ENCODE measurements around the gene GPBP1L1. TPM values are rescaled to one million over a fixed set of nuclear protein-coding genes. Genes with fewer than 3 reads are reported as not detected.
"Not testable (repeated sequence)": the region's sequence is repeated elsewhere in the genome, so short reads cannot be mapped to it uniquely, and the experiment has no call there.

GPBP1L1 gene
- total and polyA plus RNA-seq, 2 of the 13 experiments (the other 11 are each of a cell fraction or from before 2014, with no cell fraction given), result 45.9 to 86.1 TPM

DNA sequence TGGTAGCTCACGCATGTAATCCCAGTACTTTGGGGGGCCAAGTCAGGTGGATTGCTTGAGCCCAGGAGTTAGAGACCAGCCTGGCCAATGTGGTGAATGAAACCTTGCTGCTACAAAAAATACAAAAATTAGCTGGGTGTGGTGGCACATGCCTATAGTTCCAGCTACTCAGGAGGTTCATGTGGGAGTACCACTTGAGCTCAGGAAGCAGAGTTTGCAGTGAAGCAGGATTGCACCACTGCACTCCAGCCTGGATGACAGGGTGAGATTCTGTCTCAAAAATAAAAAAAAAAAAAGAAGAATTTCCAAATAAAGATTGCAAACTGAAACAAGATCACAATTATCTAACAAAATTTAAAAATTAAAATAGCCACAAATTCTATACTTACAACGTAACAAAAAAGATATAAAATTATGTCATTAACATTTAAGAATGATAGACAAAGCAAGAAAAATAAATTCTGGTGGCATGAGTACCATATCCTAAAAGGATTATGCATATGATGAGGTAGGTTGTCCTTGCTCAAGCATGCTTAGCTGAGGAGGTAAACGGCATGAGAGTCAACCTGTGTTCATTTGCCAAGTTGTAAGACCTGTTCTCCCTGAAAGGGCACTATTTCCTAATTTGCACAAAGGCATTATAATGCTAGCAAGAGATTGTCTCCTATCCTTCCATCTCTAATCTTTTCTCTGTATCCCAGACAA is 43.9 kb upstream of the GPBP1L1 start:
- no peaks in the 10 kb centered on the region for H3K9me3 ChIP-seq (ENCODE audit: low read length)
- H3K4me1 ChIP-seq (ENCODE audit: insufficient read depth, low read length), result no peaks in the 10 kb centered on the region
- H3K9ac ChIP-seq (ENCODE audit: insufficient read depth, low read depth, low read length), result no peak overlapping the region
- TF ChIP-seq, protein P1, sequence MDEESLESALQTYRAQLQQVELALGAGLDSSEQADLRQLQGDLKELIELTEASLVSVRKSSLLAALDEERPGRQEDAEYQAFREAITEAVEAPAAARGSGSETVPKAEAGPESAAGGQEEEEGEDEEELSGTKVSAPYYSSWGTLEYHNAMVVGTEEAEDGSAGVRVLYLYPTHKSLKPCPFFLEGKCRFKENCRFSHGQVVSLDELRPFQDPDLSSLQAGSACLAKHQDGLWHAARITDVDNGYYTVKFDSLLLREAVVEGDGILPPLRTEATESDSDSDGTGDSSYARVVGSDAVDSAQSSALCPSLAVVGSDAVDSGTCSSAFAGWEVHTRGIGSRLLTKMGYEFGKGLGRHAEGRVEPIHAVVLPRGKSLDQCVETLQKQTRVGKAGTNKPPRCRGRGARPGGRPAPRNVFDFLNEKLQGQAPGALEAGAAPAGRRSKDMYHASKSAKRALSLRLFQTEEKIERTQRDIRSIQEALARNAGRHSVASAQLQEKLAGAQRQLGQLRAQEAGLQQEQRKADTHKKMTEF (CRISPR knock-in tag; IDR thresholded peaks at IDR 0.05), result no peak
- TF ChIP-seq RARG (CRISPR knock-in tag; IDR thresholded peaks at IDR 0.05; ENCODE audit: low read depth), result no peak
- TF ChIP-seq FOXM1 (CRISPR knock-in tag; IDR thresholded peaks at IDR 0.05), result no peak
- CTCF ChIA-PET (ENCODE audit: low intra/inter-chr PET ratio, low total read pairs), result no interaction called here
- H4K20me1 ChIP-seq (ENCODE audit: insufficient read depth, low read length), result no peaks in the 10 kb centered on the region
- intact Hi-C loops (cut with micrococcal nuclease; ENCODE audit: unreplicated experiment) (no loop called here), in situ Hi-C loops (cut with HindIII; ENCODE audit: extremely low pct_ligation_motif_present, low pct_unique_long_range_greater_than_20kb) (no loop called here)
- H3K36me3 ChIP-seq (replicated peaks in 1 of 2; ENCODE audit: control insufficient read depth in 1 of 2, insufficient read depth in 2 of 2, low read length in 2 of 2), result no peaks in the 10 kb centered on the region; a peak in 2 of 5 replicates
- DNase-seq (ENCODE audit: low spot score) (no peak), FAIRE-seq (no peak), ATAC-seq (no peak)
- BruUV-seq (replicated peaks), result no TSS peak
- POLR2A ChIA-PET, result no interaction called here
- H2AFZ ChIP-seq (ENCODE audit: low read length), result no peak overlapping the region
- no peak overlapping the region for H3K4me2 ChIP-seq (ENCODE audit: low read depth, low read length)
- no peak overlapping the region for H3K27ac ChIP-seq (ENCODE audit: extremely low read length, insufficient read depth, low read length)
- no peaks in the 10 kb centered on the region for H3K27me3 ChIP-seq (ENCODE audit: control insufficient read depth in 1 of 2, insufficient read depth in 2 of 2, low read length in 2 of 2)
- no peak overlapping the region for H3K4me3 ChIP-seq (replicated peaks in 1 of 3; ENCODE audit: insufficient read depth in 1 of 3, low read depth in 2 of 3, low read length in 3 of 3)
- H3K79me2 ChIP-seq (ENCODE audit: insufficient read depth, low read length), result no peaks in the 10 kb centered on the region
- WGBS (ENCODE audit: low lambda C conversion rate), result 79% methylated on average over 3 of the region's 3 CpGs

- H4K20me1 ChIP-seq (ENCODE audit: insufficient read depth, low read length); H3K4me2 ChIP-seq (ENCODE audit: low read depth, low read length); H3K4me1 ChIP-seq (ENCODE audit: insufficient read depth, low read length); H3K4me3 ChIP-seq (replicated peaks in 1 of 3; ENCODE audit: insufficient read depth in 1 of 3, low read depth in 2 of 3, low read length in 3 of 3); H3K9ac ChIP-seq (ENCODE audit: insufficient read depth, low read depth, low read length); DNase-seq (ENCODE audit: low spot score); H3K9me3 ChIP-seq (ENCODE audit: low read length); H3K27me3 ChIP-seq (ENCODE audit: control insufficient read depth in 1 of 2, insufficient read depth in 2 of 2, low read length in 2 of 2); BruUV-seq (replicated peaks); H3K79me2 ChIP-seq (ENCODE audit: insufficient read depth, low read length); H3K27ac ChIP-seq (ENCODE audit: extremely low read length, insufficient read depth, low read length); H3K36me3 ChIP-seq (replicated peaks in 1 of 2; ENCODE audit: control insufficient read depth in 1 of 2, insufficient read depth in 2 of 2, low read length in 2 of 2); in situ Hi-C loops (cut with HindIII; ENCODE audit: extremely low pct_ligation_motif_present, low pct_unique_long_range_greater_than_20kb); FAIRE-seq; intact Hi-C loops (cut with micrococcal nuclease; ENCODE audit: unreplicated experiment); POLR2A ChIA-PET; ATAC-seq; CTCF ChIA-PET (ENCODE audit: low intra/inter-chr PET ratio, low total read pairs); H2AFZ ChIP-seq (ENCODE audit: low read length): not testable (repeated sequence)
- 95% methylated on average over 9 of the region's 9 CpGs for whole genome bisulfite sequencing (ENCODE audit: low lambda C conversion rate)
Observed at GRCh38 chr1:45726007-45726406, 39.7 kb upstream of the GPBP1L1 start.
